ENCODE results near the gene ITPKB. TPM values are rescaled to one million over a fixed set of nuclear protein-coding genes. Genes with fewer than 3 reads are reported as not detected.
A peak's percentile ranks its signal among the peaks of the same experiment; 100 is the strongest.

The ITPKB gene
- total RNA-seq, 2 experiments from 2014 or later = 40.9 to 43.4 TPM

DNA sequence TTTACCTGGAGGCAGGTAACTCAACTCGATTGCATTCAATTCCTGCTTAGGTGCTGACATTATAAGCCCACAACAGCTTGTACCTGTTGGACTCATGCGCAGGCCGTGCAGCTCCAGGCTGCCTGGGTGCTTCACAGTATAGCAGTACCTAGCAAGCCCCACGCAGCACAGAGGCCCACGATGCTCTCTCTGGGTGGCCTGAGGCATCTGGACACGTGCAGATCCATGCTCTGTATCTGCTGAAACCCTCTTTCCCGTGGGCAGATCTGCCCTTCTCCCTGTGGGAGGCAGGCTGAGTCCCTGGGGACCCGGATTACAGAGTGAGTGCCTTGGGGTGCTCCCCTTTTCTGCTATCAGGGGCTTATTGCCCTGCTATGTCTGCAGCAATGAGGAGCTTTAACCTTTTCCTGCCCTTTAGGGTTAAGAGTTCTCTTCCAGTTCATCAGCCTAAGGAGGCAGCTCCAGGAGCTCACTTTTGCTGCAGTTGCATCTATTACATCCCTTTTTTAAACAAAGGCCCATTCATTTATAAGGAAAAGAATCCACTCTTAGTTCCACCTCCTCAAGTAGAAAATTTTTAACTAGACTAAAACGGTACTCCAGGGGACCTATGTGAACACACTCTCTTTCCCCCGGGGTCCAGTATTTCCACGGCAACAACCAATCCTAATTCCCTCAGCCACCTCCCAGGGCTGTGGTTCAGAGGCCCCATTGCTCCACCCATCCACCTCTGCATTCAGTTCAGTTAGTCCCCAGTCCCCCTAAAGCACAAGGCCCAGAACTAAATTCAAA lies 19.3 kb downstream of the ITPKB start:
- no peak for DNase-seq
- peak overlapping the region; percentile 66 for H3K27ac Mint-ChIP-seq
- CTCF ChIA-PET = interaction anchor here (1.0 kb wide), 1 partner anchor 8 kb away, joined by 3 read pairs; no protein-coding TSS in a partner anchor
- peaks cover 64% of the 10 kb centered on the region for H3K4me1 Mint-ChIP-seq
- peaks cover 32% of the 10 kb centered on the region for H3K36me3 Mint-ChIP-seq
- no peaks in the 10 kb centered on the region for H3K9me3 Mint-ChIP-seq (ENCODE audit: low read depth)
- no peaks in the 10 kb centered on the region for H3K27me3 Mint-ChIP-seq
- ATAC-seq = no peak
- no peak overlapping the region for H3K4me3 Mint-ChIP-seq

GRCh38 chr1:226717256-226717909 lies 21.7 kb downstream of the ITPKB start:
- H3K27ac Mint-ChIP-seq = peak overlapping the region; percentile 67
- H3K4me1 Mint-ChIP-seq = peaks cover 61% of the 10 kb centered on the region
- H3K9me3 Mint-ChIP-seq (ENCODE audit: low read depth) = peaks cover 4% of the 10 kb centered on the region
- CTCF ChIA-PET = no interaction called here
- H3K4me3 Mint-ChIP-seq = peak overlapping the region; percentile 2
- peaks cover 44% of the 10 kb centered on the region for H3K36me3 Mint-ChIP-seq
- H3K27me3 Mint-ChIP-seq = no peaks in the 10 kb centered on the region
- DNase-seq = no peak
- ATAC-seq = peak; percentile 38

GRCh38 chr1:226716577-226716976 lies 22.5 kb downstream of the ITPKB start:
- Mint-ChIP-seq H3K4me1 (peaks cover 64% of the 10 kb centered on the region), H3K36me3 (peaks cover 44% of the 10 kb centered on the region), H3K9me3 (ENCODE audit: low read depth) (peaks cover 4% of the 10 kb centered on the region), H3K27me3 (no peaks in the 10 kb centered on the region), H3K27ac (no peak overlapping the region), H3K4me3 (no peak overlapping the region)
- ATAC-seq (no peak), DNase-seq (no peak)
- CTCF ChIA-PET = interaction anchor here (1.0 kb wide), 1 partner anchor 20 kb away, joined by 3 read pairs; no protein-coding TSS in a partner anchor

DNA sequence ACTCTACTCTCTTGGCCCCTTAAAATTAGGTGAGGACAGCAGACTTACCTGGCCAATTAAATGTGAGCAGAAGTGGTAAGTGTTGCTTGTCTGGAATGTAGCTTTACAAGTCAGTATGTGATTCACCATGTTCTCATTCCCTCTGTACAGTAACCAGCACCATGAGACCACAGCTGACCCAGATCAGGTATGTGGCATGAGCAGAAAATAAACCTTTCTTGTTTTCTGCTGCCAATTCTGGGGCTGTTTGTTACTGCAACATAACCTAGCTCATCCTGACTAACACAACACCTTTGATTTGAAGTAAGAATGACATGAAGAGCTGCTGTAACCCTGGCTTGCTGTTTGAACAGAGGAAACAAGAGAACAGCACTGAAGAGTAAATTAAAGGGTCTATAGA lies 24.9 kb downstream of the ITPKB start:
- no peak overlapping the region for H3K4me3 Mint-ChIP-seq
- DNase-seq (no peak), ATAC-seq (no peak)
- peaks cover 4% of the 10 kb centered on the region for H3K9me3 Mint-ChIP-seq (ENCODE audit: low read depth)
- peaks cover 79% of the 10 kb centered on the region for H3K4me1 Mint-ChIP-seq
- no peak overlapping the region for H3K27ac Mint-ChIP-seq
- H3K36me3 Mint-ChIP-seq = peaks cover 37% of the 10 kb centered on the region
- CTCF ChIA-PET = interaction anchor here (0.8 kb wide), 1 partner anchor 50 kb away, joined by 3 read pairs; no protein-coding TSS in a partner anchor
- H3K27me3 Mint-ChIP-seq = no peaks in the 10 kb centered on the region

- Mint-ChIP-seq H3K4me3 (no peak overlapping the region), H3K4me1 (peaks cover 84% of the 10 kb centered on the region), H3K27ac (peak overlapping the region; percentile 86), H3K9me3 (ENCODE audit: low read depth) (peaks cover 4% of the 10 kb centered on the region), H3K27me3 (no peaks in the 10 kb centered on the region), H3K36me3 (peaks cover 29% of the 10 kb centered on the region)
- DNase-seq = no peak
- CTCF ChIA-PET = interaction anchor here (0.7 to 6.3 kb wide), 8 partner anchors 16 to 115 kb away, joined by 3 to 23 read pairs (median 4); no protein-coding TSS in a partner anchor
- ATAC-seq = no peak
These were observed 26.2 kb downstream of the ITPKB start for GRCh38 chr1:226712742-226713419.

DNA sequence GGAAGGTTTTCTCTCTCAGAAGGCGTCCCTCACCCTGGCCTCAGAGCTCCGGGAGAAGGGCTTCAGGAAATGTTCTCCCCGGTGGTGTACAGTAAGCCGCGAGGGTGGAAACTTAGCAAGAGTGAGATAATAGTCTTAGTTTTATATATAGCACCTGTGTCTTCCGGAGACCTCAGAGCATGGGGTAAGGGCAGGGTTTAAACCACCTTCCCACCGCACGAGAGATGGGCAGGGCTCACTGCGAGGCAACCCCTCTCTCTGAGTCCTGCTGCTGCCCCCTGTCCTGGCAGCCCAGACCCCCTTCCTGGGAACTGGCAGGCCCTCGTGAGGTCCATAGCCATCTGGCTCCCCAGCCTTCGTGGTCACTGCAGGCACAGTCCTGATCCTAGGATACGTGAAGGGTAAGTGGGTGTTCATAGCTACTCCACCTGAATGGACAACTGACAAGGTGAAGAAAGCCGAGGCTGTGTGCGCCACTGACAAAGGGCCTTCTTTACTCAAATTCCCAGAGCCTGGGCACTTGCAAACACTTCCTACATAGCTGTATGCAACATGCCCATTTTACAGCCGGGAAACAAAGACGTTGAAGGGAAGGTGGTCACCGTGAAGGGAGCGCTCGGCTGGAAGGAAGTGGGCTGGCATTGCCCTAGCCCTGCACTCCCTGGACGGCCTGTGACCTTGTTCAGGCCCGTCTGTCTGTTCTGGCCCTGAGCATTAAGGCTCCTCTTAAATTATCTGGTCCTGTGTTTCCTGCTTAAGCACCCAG lies 26.9 kb downstream of the ITPKB start:
- peaks cover 4% of the 10 kb centered on the region for H3K9me3 Mint-ChIP-seq (ENCODE audit: low read depth)
- H3K27ac Mint-ChIP-seq = peak overlapping the region; percentile 86
- ATAC-seq = peak; percentile 81
- CTCF ChIA-PET = interaction anchor here (0.6 to 6.3 kb wide), 21 partner anchors 8 to 160 kb away, joined by 3 to 23 read pairs (median 4); partner anchors contain the start of gene ITPKB
- H3K4me3 Mint-ChIP-seq = peak overlapping the region; percentile 35
- no peaks in the 10 kb centered on the region for H3K27me3 Mint-ChIP-seq
- peak; percentile 83 for DNase-seq
- peaks cover 81% of the 10 kb centered on the region for H3K4me1 Mint-ChIP-seq
- peaks cover 33% of the 10 kb centered on the region for H3K36me3 Mint-ChIP-seq

DNA sequence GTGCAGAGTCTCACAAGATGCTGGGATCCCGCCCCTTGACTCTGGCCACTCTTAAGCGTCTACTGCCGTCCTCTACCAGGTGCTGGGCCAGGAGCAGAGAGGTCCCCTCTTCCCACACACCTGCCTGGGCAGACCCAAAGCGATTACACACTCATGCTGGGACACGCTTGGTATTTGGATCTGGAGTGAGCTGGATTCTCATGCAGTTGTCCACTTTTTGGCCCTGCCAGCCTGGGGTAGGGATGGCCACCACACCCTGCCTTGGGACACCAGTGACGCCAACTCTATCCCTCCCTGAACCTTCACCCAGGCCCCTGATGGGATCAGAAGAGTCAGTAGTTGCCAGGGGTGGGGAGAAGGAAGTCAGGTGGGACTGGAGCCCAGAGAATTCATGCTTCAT lies 28.6 kb downstream of the ITPKB start:
- DNase-seq = no peak
- peaks cover 4% of the 10 kb centered on the region for H3K9me3 Mint-ChIP-seq (ENCODE audit: low read depth)
- peak overlapping the region; percentile 42 for H3K27ac Mint-ChIP-seq
- H3K36me3 Mint-ChIP-seq = peaks cover 31% of the 10 kb centered on the region
- peaks cover 68% of the 10 kb centered on the region for H3K4me1 Mint-ChIP-seq
- H3K27me3 Mint-ChIP-seq = no peaks in the 10 kb centered on the region
- CTCF ChIA-PET = interaction anchor here (0.9 to 6.3 kb wide), 8 partner anchors 14 to 117 kb away, joined by 3 to 23 read pairs (median 5); no protein-coding TSS in a partner anchor
- no peak for ATAC-seq
- no peak overlapping the region for H3K4me3 Mint-ChIP-seq

- peak overlapping the region; percentile 39 for H3K27ac Mint-ChIP-seq
- H3K4me1 Mint-ChIP-seq = peaks cover 67% of the 10 kb centered on the region
- no peak for DNase-seq
- CTCF ChIA-PET = interaction anchor here (0.9 to 6.3 kb wide), 8 partner anchors 13 to 118 kb away, joined by 3 to 23 read pairs (median 5); no protein-coding TSS in a partner anchor
- no peak for ATAC-seq
- H3K36me3 Mint-ChIP-seq = peaks cover 29% of the 10 kb centered on the region
- peaks cover 4% of the 10 kb centered on the region for H3K9me3 Mint-ChIP-seq (ENCODE audit: low read depth)
- no peak overlapping the region for H3K4me3 Mint-ChIP-seq
- no peaks in the 10 kb centered on the region for H3K27me3 Mint-ChIP-seq
These were observed 29.1 kb downstream of the ITPKB start for GRCh38 chr1:226709953-226710352.

DNA sequence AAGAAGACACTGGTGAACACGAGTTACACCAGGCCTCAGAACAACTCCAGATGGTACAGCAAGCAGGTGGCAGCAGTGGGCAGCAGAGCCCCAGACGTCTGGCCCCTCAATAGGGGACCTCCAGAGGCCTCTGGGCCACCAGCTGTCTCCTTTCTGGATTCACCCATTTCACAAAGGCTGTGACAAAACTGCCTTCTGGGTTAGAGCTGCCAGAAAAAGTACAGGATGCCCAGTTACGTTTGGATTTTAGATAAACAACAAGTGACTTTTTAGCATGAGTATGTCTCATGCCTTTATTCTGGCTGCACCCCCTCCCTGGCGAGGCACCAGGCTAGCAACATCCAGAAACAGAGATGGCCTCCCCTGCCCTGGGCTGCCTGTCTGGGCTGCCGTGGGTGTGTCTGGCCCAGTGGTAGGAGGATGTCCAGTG lies 30.1 kb downstream of the ITPKB start:
- peaks cover 72% of the 10 kb centered on the region for H3K4me1 Mint-ChIP-seq
- no peak for ATAC-seq
- no peaks in the 10 kb centered on the region for H3K9me3 Mint-ChIP-seq (ENCODE audit: low read depth)
- CTCF ChIA-PET = interaction anchor here (0.7 to 6.3 kb wide), 5 partner anchors 26 to 118 kb away, joined by 3 to 23 read pairs (median 5); no protein-coding TSS in a partner anchor
- H3K27me3 Mint-ChIP-seq = no peaks in the 10 kb centered on the region
- peaks cover 20% of the 10 kb centered on the region for H3K36me3 Mint-ChIP-seq
- H3K4me3 Mint-ChIP-seq = no peak overlapping the region
- DNase-seq = no peak
- H3K27ac Mint-ChIP-seq = peak overlapping the region; percentile 79

GRCh38 chr1:226708342-226708780 lies 30.7 kb downstream of the ITPKB start:
- Mint-ChIP-seq H3K4me1 (peaks cover 70% of the 10 kb centered on the region), H3K9me3 (ENCODE audit: low read depth) (no peaks in the 10 kb centered on the region), H3K36me3 (peaks cover 14% of the 10 kb centered on the region), H3K27me3 (no peaks in the 10 kb centered on the region), H3K4me3 (no peak overlapping the region), H3K27ac (peak overlapping the region; percentile 79)
- peak; percentile 28 for ATAC-seq
- DNase-seq = no peak
- CTCF ChIA-PET = interaction anchor here (0.7 to 6.3 kb wide), 6 partner anchors 26 to 119 kb away, joined by 3 to 23 read pairs (median 4); no protein-coding TSS in a partner anchor

DNA sequence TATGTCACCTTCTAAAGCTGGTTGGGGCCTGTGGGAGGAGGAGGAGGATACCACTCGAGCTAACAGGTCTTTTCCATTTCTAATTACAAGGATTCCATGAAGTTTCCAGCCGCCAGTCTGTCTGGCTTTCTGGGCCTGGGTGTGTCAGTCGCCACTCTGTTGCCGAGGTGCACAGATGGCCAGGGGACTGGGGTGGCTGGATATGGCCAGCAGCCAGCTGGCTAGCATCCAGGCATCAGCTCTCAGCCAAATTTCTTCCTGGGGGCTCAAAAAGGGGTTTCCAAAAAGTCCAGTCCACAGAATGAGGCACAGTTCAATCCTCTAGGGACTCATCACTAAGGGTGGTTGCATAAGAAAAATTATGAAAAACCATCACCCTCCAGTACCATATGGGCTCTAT lies 32.4 kb downstream of the ITPKB start:
- no peak for DNase-seq
- peaks cover 65% of the 10 kb centered on the region for H3K4me1 Mint-ChIP-seq
- H3K9me3 Mint-ChIP-seq (ENCODE audit: low read depth) = no peaks in the 10 kb centered on the region
- H3K27me3 Mint-ChIP-seq = no peaks in the 10 kb centered on the region
- no peak for ATAC-seq
- peaks cover 16% of the 10 kb centered on the region for H3K36me3 Mint-ChIP-seq
- CTCF ChIA-PET = interaction anchor here (1.9 to 6.3 kb wide), 2 partner anchors 120 to 121 kb away, joined by 4 to 23 read pairs; no protein-coding TSS in a partner anchor
- H3K4me3 Mint-ChIP-seq = no peak overlapping the region
- no peak overlapping the region for H3K27ac Mint-ChIP-seq
